ENCODE data around the gene GOLGA5.
"Not testable (repeated sequence)": the region's sequence is repeated elsewhere in the genome, so short reads cannot be mapped to it uniquely, and the experiment has no call there.

GOLGA5 gene

GRCh38 chr14:92768795-92769194 lies 25.3 kb upstream of the GOLGA5 start:
- no peak for TF ChIP-seq POLR2AphosphoS5 (IDR thresholded peaks at IDR 0.05; ENCODE audit: low read depth)
- no peak overlapping the region for H3K27ac ChIP-seq (replicated peaks)
- no peak for DNase-seq (ENCODE audit: low read depth in 1 of 2, low spot score in 1 of 2)
- no peak overlapping the region for H3K4me3 ChIP-seq (replicated peaks; ENCODE audit: insufficient read depth, low read length)
- H3K27me3 ChIP-seq (ENCODE audit: insufficient read depth, poor library complexity, severe bottlenecking), result no peaks in the 10 kb centered on the region

GRCh38 chr14:92770484-92770883 lies 23.6 kb upstream of the GOLGA5 start:
- TF ChIP-seq GABPA (IDR thresholded peaks at IDR 0.05; ENCODE audit: low read depth) (no peak), SPI1 (IDR thresholded peaks at IDR 0.05; ENCODE audit: borderline replicate concordance, low read depth) (no peak), REST (IDR thresholded peaks at IDR 0.05; ENCODE audit: insufficient replicate concordance, low read depth) (no peak)
- Histone ChIP-seq H3K27me3 (ENCODE audit: insufficient read depth, poor library complexity, severe bottlenecking) (no peaks in the 10 kb centered on the region), H3K27ac (replicated peaks) (no peak overlapping the region), H3K4me3 (replicated peaks; ENCODE audit: insufficient read depth, low read length) (no peak overlapping the region)
- DNase-seq (ENCODE audit: low read depth in 1 of 2, low spot score in 1 of 2), result no peak

GRCh38 chr14:92774572-92774971 lies 19.5 kb upstream of the GOLGA5 start:
- no peak for DNase-seq (ENCODE audit: low read depth in 1 of 2, low spot score in 1 of 2)
- no peak overlapping the region for H3K4me3 ChIP-seq (replicated peaks; ENCODE audit: insufficient read depth, low read length)
- TF ChIP-seq REST (IDR thresholded peaks at IDR 0.05; ENCODE audit: insufficient replicate concordance, low read depth) (no peak), CTCF (IDR thresholded peaks at IDR 0.05; ENCODE audit: insufficient read depth, low read length) (no peak), GABPA (IDR thresholded peaks at IDR 0.05; ENCODE audit: low read depth) (no peak), POLR2AphosphoS5 (IDR thresholded peaks at IDR 0.05; ENCODE audit: low read depth) (no peak), SPI1 (IDR thresholded peaks at IDR 0.05; ENCODE audit: borderline replicate concordance, low read depth) (no peak)
- H3K27me3 ChIP-seq (ENCODE audit: insufficient read depth, poor library complexity, severe bottlenecking), result no peaks in the 10 kb centered on the region
- H3K27ac ChIP-seq (replicated peaks), result no peak overlapping the region

GRCh38 chr14:92775292-92775691 lies 18.8 kb upstream of the GOLGA5 start:
- H3K27me3 ChIP-seq (ENCODE audit: insufficient read depth, poor library complexity, severe bottlenecking); H3K27ac ChIP-seq (replicated peaks); H3K4me3 ChIP-seq (replicated peaks; ENCODE audit: insufficient read depth, low read length); DNase-seq (ENCODE audit: low read depth in 1 of 2, low spot score in 1 of 2): not testable (repeated sequence)

- H3K27ac ChIP-seq (replicated peaks); H3K4me3 ChIP-seq (replicated peaks; ENCODE audit: insufficient read depth, low read length); DNase-seq (ENCODE audit: low read depth in 1 of 2, low spot score in 1 of 2); H3K27me3 ChIP-seq (ENCODE audit: insufficient read depth, poor library complexity, severe bottlenecking): not testable (repeated sequence)
- TF ChIP-seq SPI1 (IDR thresholded peaks at IDR 0.05; ENCODE audit: borderline replicate concordance, low read depth), result 0 out of 2 replicates have a peak, but pooled peaks have one; percentile 28
Observed at GRCh38 chr14:92778868-92779565, 15.1 kb upstream of the GOLGA5 start.

Measured in HL-60 (cell line).